D721Med (cell line): Measurements from ENCODE around the gene COL24A1.

Experiments used
- DNase-seq: peaks from one replicate; pipeline ENCODE4 v3.0.0; 2011; ENCODE audit warnings: low spot score; ENCODE audit not compliant: insufficient read length
- FAIRE-seq: peaks from 2 replicates; lab custom pipeline; 2011; peaks lifted over from hg19 to GRCh38; lab: Jason Lieb, UNC
- TF ChIP-seq, protein P1 (sequence below): IDR thresholded peaks from 2 replicates; pipeline ENCODE4 v1.5.1; 2012; ENCODE audit warnings: mild to moderate bottlenecking, control low read depth; ENCODE audit not compliant: insufficient read depth; ENCODE audit errors: missing control alignments

COL24A1 gene

GRCh38 chr1:85940656-85941306, 215.8 kb downstream of the COL24A1 start:
- DNase-seq = no peak
- TF ChIP-seq, protein P1, sequence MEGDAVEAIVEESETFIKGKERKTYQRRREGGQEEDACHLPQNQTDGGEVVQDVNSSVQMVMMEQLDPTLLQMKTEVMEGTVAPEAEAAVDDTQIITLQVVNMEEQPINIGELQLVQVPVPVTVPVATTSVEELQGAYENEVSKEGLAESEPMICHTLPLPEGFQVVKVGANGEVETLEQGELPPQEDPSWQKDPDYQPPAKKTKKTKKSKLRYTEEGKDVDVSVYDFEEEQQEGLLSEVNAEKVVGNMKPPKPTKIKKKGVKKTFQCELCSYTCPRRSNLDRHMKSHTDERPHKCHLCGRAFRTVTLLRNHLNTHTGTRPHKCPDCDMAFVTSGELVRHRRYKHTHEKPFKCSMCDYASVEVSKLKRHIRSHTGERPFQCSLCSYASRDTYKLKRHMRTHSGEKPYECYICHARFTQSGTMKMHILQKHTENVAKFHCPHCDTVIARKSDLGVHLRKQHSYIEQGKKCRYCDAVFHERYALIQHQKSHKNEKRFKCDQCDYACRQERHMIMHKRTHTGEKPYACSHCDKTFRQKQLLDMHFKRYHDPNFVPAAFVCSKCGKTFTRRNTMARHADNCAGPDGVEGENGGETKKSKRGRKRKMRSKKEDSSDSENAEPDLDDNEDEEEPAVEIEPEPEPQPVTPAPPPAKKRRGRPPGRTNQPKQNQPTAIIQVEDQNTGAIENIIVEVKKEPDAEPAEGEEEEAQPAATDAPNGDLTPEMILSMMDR = no peak
- no peak for FAIRE-seq

- FAIRE-seq (no peak), DNase-seq (no peak)
Observed at GRCh38 chr1:85938829-85939228, 217.7 kb downstream of the COL24A1 start.

DNA sequence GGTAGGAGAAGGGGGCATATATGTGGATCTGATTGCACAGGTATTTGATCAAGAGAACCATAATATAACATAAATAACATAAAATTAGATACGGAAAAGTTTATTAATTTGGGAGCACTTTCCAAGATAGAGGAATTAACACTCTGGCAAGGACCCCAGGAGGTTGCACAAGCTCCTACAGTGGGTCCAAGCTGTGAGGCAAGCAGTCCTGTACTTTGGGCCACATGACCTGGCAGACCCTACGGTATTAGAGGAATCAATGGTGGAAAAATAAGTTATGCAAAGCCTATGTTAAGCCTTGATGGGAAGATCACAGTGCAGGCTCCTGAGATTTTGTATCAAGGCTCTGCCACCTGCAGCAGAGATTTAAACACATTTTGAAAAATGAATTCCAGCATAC, 220.1 kb downstream of the COL24A1 start:
- TF ChIP-seq, protein P1 = no peak
- FAIRE-seq (no peak), DNase-seq (no peak)

More at GRCh38 chr1:85938829-85939228, 217.7 kb downstream of the COL24A1 start:
- TF ChIP-seq, protein P1 = no peak

- DNase-seq = no peak
- FAIRE-seq = no peak
- TF ChIP-seq, protein P1 = no peak
Observed at GRCh38 chr1:85936057-85936456, 220.5 kb downstream of the COL24A1 start.

DNA sequence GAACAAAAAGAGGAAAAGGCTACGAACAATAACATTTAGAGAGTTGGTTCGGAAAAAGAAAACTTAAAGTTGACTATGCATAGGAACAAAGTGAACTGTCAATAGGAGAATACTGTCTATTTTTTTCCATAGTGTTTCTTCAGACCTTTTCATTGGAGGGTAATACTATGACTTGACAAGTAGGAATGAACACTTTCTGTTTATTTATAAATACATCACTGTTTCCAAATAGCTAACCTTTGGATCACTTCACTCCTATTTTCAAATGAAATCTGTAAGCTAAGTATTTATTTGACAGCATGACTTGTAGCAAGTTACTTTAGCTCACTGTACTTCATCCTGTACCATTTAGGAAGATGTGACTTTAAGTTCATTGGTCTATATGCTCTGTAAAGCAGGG, 221.3 kb downstream of the COL24A1 start:
- no peak for FAIRE-seq
- no peak for DNase-seq
- TF ChIP-seq, protein P1 = no peak

DNA sequence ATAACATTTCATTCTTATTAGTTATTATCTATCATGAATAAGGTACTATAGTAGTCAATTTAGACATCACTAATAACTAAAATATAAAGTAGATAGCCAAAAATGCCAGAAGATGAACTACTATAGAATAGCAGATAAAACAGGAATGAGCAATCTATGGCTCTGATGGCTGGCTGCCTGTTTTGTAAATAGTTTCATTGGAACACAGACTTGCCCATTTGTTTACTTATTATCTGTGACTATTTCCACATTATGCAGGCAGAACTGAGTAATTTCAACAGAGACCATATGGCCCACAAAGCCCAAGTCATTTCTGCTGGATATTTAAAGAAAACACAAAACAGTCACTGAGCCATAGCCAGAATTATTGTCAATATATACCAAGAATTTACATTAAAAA, 222.1 kb downstream of the COL24A1 start:
- DNase-seq (no peak), FAIRE-seq (no peak)
- TF ChIP-seq, protein P1 = no peak

DNA sequence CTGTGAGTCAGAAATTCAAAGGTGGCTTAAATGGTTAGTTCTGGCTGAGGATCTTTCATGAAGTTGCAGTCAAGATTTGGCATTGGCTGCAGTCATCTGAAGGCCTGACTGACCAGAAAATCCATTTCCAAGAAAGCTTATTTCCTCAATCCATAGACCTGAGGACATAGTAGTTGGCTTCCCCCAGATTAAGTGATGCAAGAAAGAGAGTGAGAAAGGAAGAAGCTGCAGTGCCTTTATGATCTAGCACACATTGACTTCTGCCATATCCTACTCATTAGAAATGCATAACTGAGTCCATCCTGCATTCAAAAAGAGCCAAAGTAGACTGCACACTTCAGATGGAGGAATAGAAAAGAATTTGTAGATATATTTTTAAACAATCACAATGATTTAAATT, 222.6 kb downstream of the COL24A1 start:
- TF ChIP-seq, protein P1 = no peak
- DNase-seq (no peak), FAIRE-seq (no peak)
